ENCODE results near the gene NFASC.

GRCh38 chr1:204828352-204828850, 42.3 kb upstream of the NFASC start:
- TF ChIP-seq CTCF (IDR thresholded peaks at IDR 0.05): 0 out of 2 replicates have a peak, but pooled peaks have one; percentile 1
- no peak for TF ChIP-seq POLR2AphosphoS5 (IDR thresholded peaks at IDR 0.05; ENCODE audit: low read depth, low read length)
- no peak for TF ChIP-seq SIN3A (IDR thresholded peaks at IDR 0.05; ENCODE audit: borderline replicate concordance, insufficient read depth, low read depth, low read length)
- no peak for TF ChIP-seq REST (IDR thresholded peaks at IDR 0.05; ENCODE audit: insufficient read depth in 1 of 2, low read depth in 2 of 2, low read length in 1 of 2)
